Left lung (tissue), 10 donors: Measurements from ENCODE around the gene FEM1C. TPM values are rescaled to one million over a fixed set of nuclear protein-coding genes. Genes with fewer than 3 reads are reported as not detected.

Experiments
- ATAC-seq: fragments of 200-7000 bp; cut with Tn5 transposase; one replicate; pipeline ENCODE4 v1.9.1; 2020; ENCODE audit warnings: moderate library complexity
- DNase-seq, 4 donors: peaks; one replicate each; pipeline ENCODE4 v3.0.0-alpha.2; 2013 to 2020
- H3K27ac ChIP-seq, 2 donors: fragments of 200-600 bp; sonication (generic) in 1 of 2; one replicate each; pipeline versions ENCODE4 v1.5.0 to v1.8.0; 2020 to 2021
- H3K27me3 ChIP-seq, 2 donors: fragments of 200-600 bp; sonication (generic) in 1 of 2; one replicate each; pipeline versions ENCODE4 v1.5.0 to v1.8.0; 2020 to 2021
- H3K36me3 ChIP-seq, 2 donors: fragments of 200-600 bp; sonication (generic) in 1 of 2; one replicate each; pipeline versions ENCODE4 v1.5.0 to v1.8.0; 2020 to 2021
- H3K4me1 ChIP-seq, 2 donors: fragments of 200-600 bp; one replicate each; pipeline ENCODE4 v1.8.0; 2021
- H3K4me3 ChIP-seq, 2 donors: fragments of 200-600 bp; sonication (generic) in 1 of 2; one replicate each; pipeline versions ENCODE4 v1.5.0 to v1.8.0; 2020 to 2021; ENCODE audit warnings: mild to moderate bottlenecking in 1 of 2
- H3K9me3 ChIP-seq, 2 donors: fragments of 200-600 bp; sonication (generic) in 1 of 2; one replicate each; pipeline versions ENCODE4 v1.5.0 to v1.8.0; 2020 to 2021
- CTCF ChIP-seq, 2 donors: fragments of 200-600 bp; sonication (generic) in 1 of 2; IDR thresholded peaks; one replicate each; pipeline versions ENCODE4 v1.5.0 to v1.8.0; 2021; ENCODE audit warnings: antibody characterized with exemption in 2 of 2
- intact Hi-C, 2 donors: fragments of 100-400 bp; cut with DNase I; formaldehyde crosslinking; loops; one replicate each; pipeline versions ENCODE4 v1.11.2 to v1.14.2; 2022
- polyA plus RNA-seq, 6 donors: library from polyadenylated mRNA; unstranded; fragments of 120-200 nt; gene quantifications; one replicate each; pipeline ENCODE4 v1.2.1, GENCODE V29; 2013; ENCODE audit not compliant: insufficient read length in 6 of 6
- total RNA-seq, 2 donors: library from RNA; stranded (reverse); fragmentation: NEBNext Ultra II Directional; extraction: Animal tissue kit (Norgen Biotek cat#: 25700); gene quantifications; one replicate each; pipeline ENCODE4 v1.2.1, GENCODE V29; 2021
- donor health status: DM: no; HTN: yes; CAD: no.
- donor health status: DM: no; HTN: no; CAD: no.

FEM1C gene
- total and polyA plus RNA-seq, 8 donors = 21.1 to 28.7 (median 23.3) TPM

- no peak overlapping the region for H3K27ac ChIP-seq
- DNase-seq = no peak
- intact Hi-C loops = no loop called here
- H3K9me3 ChIP-seq = no peaks in the 10 kb centered on the region
- H3K4me3 ChIP-seq = no peak overlapping the region
- H3K4me1 ChIP-seq = no peaks in the 10 kb centered on the region
- H3K36me3 ChIP-seq = no peaks in the 10 kb centered on the region
- TF ChIP-seq CTCF (IDR thresholded peaks at IDR 0.05) = no peak
- H3K27me3 ChIP-seq = no peaks in the 10 kb centered on the region
- ATAC-seq = no peak
Measured at GRCh38 chr5:115575167-115576070, 30.8 kb upstream of the FEM1C start.

GRCh38 chr5:115573133-115573532, 28.6 kb upstream of the FEM1C start:
- no peak for ATAC-seq
- H3K27me3 ChIP-seq = no peaks in the 10 kb centered on the region
- no peak overlapping the region for H3K4me3 ChIP-seq
- H3K36me3 ChIP-seq = no peaks in the 10 kb centered on the region
- DNase-seq = no peak
- H3K4me1 ChIP-seq = no peaks in the 10 kb centered on the region
- intact Hi-C loops = no loop called here
- H3K27ac ChIP-seq = no peak overlapping the region
- no peaks in the 10 kb centered on the region for H3K9me3 ChIP-seq
- no peak for TF ChIP-seq CTCF (IDR thresholded peaks at IDR 0.05)

GRCh38 chr5:115571441-115571878, 26.9 kb upstream of the FEM1C start:
- Histone ChIP-seq H3K9me3 (no peaks in the 10 kb centered on the region), H3K4me3 (no peak overlapping the region), H3K36me3 (no peaks in the 10 kb centered on the region), H3K27me3 (no peaks in the 10 kb centered on the region), H3K27ac (no peak overlapping the region), H3K4me1 (no peaks in the 10 kb centered on the region)
- DNase-seq = peak in 1 of 4 donors; percentile 13
- intact Hi-C loops = no loop called here
- ATAC-seq = no peak
- TF ChIP-seq CTCF (IDR thresholded peaks at IDR 0.05) = no peak

- Histone ChIP-seq H3K27me3 (no peaks in the 10 kb centered on the region), H3K9me3 (no peaks in the 10 kb centered on the region), H3K4me1 (no peaks in the 10 kb centered on the region), H3K27ac (no peak overlapping the region), H3K36me3 (no peaks in the 10 kb centered on the region), H3K4me3 (no peak overlapping the region)
- no peak for TF ChIP-seq CTCF (IDR thresholded peaks at IDR 0.05)
- intact Hi-C loops = no loop called here
- ATAC-seq (no peak), DNase-seq (no peak)
Measured at GRCh38 chr5:115568668-115569067, 24.1 kb upstream of the FEM1C start.

GRCh38 chr5:115565233-115565632, 20.7 kb upstream of the FEM1C start:
- no peak for TF ChIP-seq CTCF (IDR thresholded peaks at IDR 0.05)
- DNase-seq (no peak), ATAC-seq (no peak)
- Histone ChIP-seq H3K9me3 (no peaks in the 10 kb centered on the region), H3K27me3 (no peaks in the 10 kb centered on the region), H3K4me1 (no peaks in the 10 kb centered on the region), H3K27ac (no peak overlapping the region), H3K4me3 (no peak overlapping the region), H3K36me3 (no peaks in the 10 kb centered on the region)
- intact Hi-C loops = no loop called here
